HCT116 (cell line): Measurements from ENCODE around the gene CREBL2. TPM values are rescaled to one million over a fixed set of nuclear protein-coding genes. Genes with fewer than 3 reads are reported as not detected.

Source experiments
- ATAC-seq: fragments of 200-7000 bp; cut with Tn5 transposase; 2 replicates; pipeline ENCODE4 v1.9.1; 2020; ENCODE audit warnings: mild to moderate bottlenecking, moderate library complexity
- BruUV-seq: library from RNA; stranded (reverse); fragments of 400-500 nt; replicated peaks from 2 replicates; lab custom pipeline; 2021; lab: Mats Ljungman, UMichigan
- CTCF ChIA-PET: fragments of 300-600 bp; sonication (Branson Sonifier 250); formaldehyde crosslinking; loops from one replicate; lab custom pipeline; 2021; ENCODE audit warnings: antibody characterized with exemption; lab: Charles Lee
- POLR2A ChIA-PET: fragments of 300-600, 350-600 bp; sonication (Branson Sonifier 250); formaldehyde crosslinking; loops from one replicate; lab custom pipeline; 2021; ENCODE audit warnings: antibody characterized with exemption; lab: Charles Lee
- RAD21 ChIA-PET, 2 experiments: fragments of 300-600 bp; sonication (Branson Sonifier 250); formaldehyde crosslinking; loops; one replicate each; lab custom pipeline; 2023; ENCODE audit warnings: low total read pairs in 2 of 2; ENCODE audit not compliant: uncharacterized antibody in 2 of 2, unreplicated experiment in 2 of 2, low non-redundant PET in 1 of 2; lab: Charles Lee
- DNase-seq: peaks from one replicate; pipeline ENCODE4 v3.0.0-alpha.2; 2010; ENCODE audit warnings: low read depth, low spot score
- H2AFZ ChIP-seq: fragments of 200-600 bp; shearing (Covaris generic), sonication (generic); 2 replicates; pipeline ENCODE4 v1.6.1; 2017; ENCODE audit warnings: low read depth, mixed run types, mixed read lengths, antibody characterized with exemption, low read length; ENCODE audit not compliant: poor library complexity, severe bottlenecking
- H3K27ac ChIP-seq: 2 replicates; pipeline ENCODE4 v1.5.1; 2012; ENCODE audit warnings: low read depth, low read length
- H3K27me3 ChIP-seq: fragments of 200-600 bp; sonication (generic); 2 replicates; pipeline ENCODE4 v1.6.1; 2016; ENCODE audit warnings: mixed run types, low read length, mixed read lengths; ENCODE audit not compliant: insufficient read depth
- H3K36me3 ChIP-seq, 2 experiments: fragments of 200-500 bp in 1 of 2; fragments of 200-600 bp in 1 of 2; sonication (Bioruptor generic) in 1 of 2; sonication (generic) in 1 of 2; 2 replicates each; pipeline versions ENCODE4 v1.5.1 to v1.6.1; 2014 to 2016; ENCODE audit warnings: low read length in 2 of 2, inconsistent platforms in 1 of 2, mixed read lengths in 1 of 2, mixed run types in 1 of 2; ENCODE audit not compliant: insufficient read depth in 2 of 2, control insufficient read depth in 1 of 2
- H3K4me1 ChIP-seq, 2 experiments: fragments of 200-600 bp in 1 of 2; sonication (generic) in 1 of 2; 2 replicates each; pipeline versions ENCODE4 v1.5.1 to v1.6.1; 2012 to 2017; ENCODE audit warnings: low read length in 2 of 2, inconsistent platforms in 1 of 2, mild to moderate bottlenecking in 1 of 2, mixed read lengths in 1 of 2, mixed run types in 1 of 2, moderate library complexity in 1 of 2; ENCODE audit not compliant: insufficient read depth in 2 of 2, control insufficient read depth in 1 of 2
- H3K4me2 ChIP-seq: fragments of 200-600 bp; sonication (generic); 2 replicates; pipeline ENCODE4 v1.6.1; 2017; ENCODE audit warnings: mixed run types, low read length, mixed read lengths
- H3K4me3 ChIP-seq, 2 experiments: fragments of 200-600 bp in 1 of 2; sonication (generic) in 1 of 2; replicated peaks in 1 of 2; 2 replicates each; pipeline ENCODE4 v1.5.1; 2011 to 2016; ENCODE audit warnings: low read length in 2 of 2, control low read depth in 1 of 2, low read depth in 1 of 2, mild to moderate bottlenecking in 1 of 2, mixed read lengths in 1 of 2, mixed run types in 1 of 2
- H3K79me2 ChIP-seq: fragments of 200-600 bp; sonication (generic); 2 replicates; pipeline ENCODE4 v1.6.1; 2017; ENCODE audit warnings: mild to moderate bottlenecking, mixed run types, low read length, moderate library complexity, mixed read lengths; ENCODE audit not compliant: insufficient read depth
- H3K9ac ChIP-seq: fragments of 200-600 bp; sonication (generic); 2 replicates; pipeline ENCODE4 v1.6.1; 2016; ENCODE audit warnings: low read length, mixed read lengths
- H3K9me2 ChIP-seq: fragments of 200-600 bp; sonication (generic), shearing (Covaris generic); 2 replicates; pipeline ENCODE4 v1.6.1; 2017; ENCODE audit warnings: mixed run types, mild to moderate bottlenecking, moderate library complexity; ENCODE audit not compliant: insufficient read depth
- H3K9me3 ChIP-seq, 2 experiments: fragments of 200-500 bp in 1 of 2; fragments of 200-600 bp in 1 of 2; sonication (Bioruptor generic) in 1 of 2; sonication (generic) in 1 of 2; 2 replicates each; pipeline ENCODE4 v1.6.1; 2014 to 2017; ENCODE audit warnings: low read length in 2 of 2, mixed read lengths in 2 of 2, inconsistent platforms in 1 of 2, low read depth in 1 of 2, mild to moderate bottlenecking in 1 of 2, mixed run types in 1 of 2, moderate library complexity in 1 of 2; ENCODE audit not compliant: control insufficient read depth in 1 of 2, insufficient read depth in 1 of 2
- H4K20me1 ChIP-seq: fragments of 200-600 bp; sonication (generic), shearing (Covaris generic); 2 replicates; pipeline ENCODE4 v1.6.1; 2017; ENCODE audit warnings: mixed run types, mild to moderate bottlenecking, moderate library complexity; ENCODE audit not compliant: insufficient read depth
- ATF3 ChIP-seq: IDR thresholded peaks from 2 replicates; pipeline ENCODE4 v1.6.1; 2012
- CBX3 ChIP-seq: IDR thresholded peaks from 2 replicates; pipeline ENCODE4 v1.6.1; 2012; ENCODE audit warnings: low read depth
- ELF1 ChIP-seq: IDR thresholded peaks from 2 replicates; pipeline ENCODE4 v1.6.1; 2012; ENCODE audit warnings: low read depth, borderline replicate concordance
- EZH2phosphoT487 ChIP-seq: fragments of 200-600 bp; IDR thresholded peaks from 2 replicates; pipeline ENCODE4 v1.6.1; 2018; ENCODE audit warnings: antibody characterized with exemption, borderline replicate concordance
- FOSL1 ChIP-seq: IDR thresholded peaks from 2 replicates; pipeline ENCODE4 v1.6.1; 2012; ENCODE audit warnings: low read depth
- JUND ChIP-seq: IDR thresholded peaks from 2 replicates; pipeline ENCODE4 v1.6.1; 2012
- POLR2AphosphoS5 ChIP-seq: IDR thresholded peaks from 2 replicates; pipeline ENCODE4 v1.6.1; 2011; ENCODE audit warnings: mild to moderate bottlenecking, low read depth, low read length, moderate library complexity
- RAD21 ChIP-seq: IDR thresholded peaks from 2 replicates; pipeline ENCODE4 v1.6.1; 2012; ENCODE audit warnings: low read depth, mild to moderate bottlenecking
- REST ChIP-seq: IDR thresholded peaks from 2 replicates; pipeline ENCODE4 v1.6.1; 2012; ENCODE audit warnings: low read depth
- SIN3A ChIP-seq: IDR thresholded peaks from 2 replicates; pipeline ENCODE4 v1.6.1; 2012; ENCODE audit warnings: low read depth
- YY1 ChIP-seq: IDR thresholded peaks from 2 replicates; pipeline ENCODE4 v1.6.1; 2011; ENCODE audit warnings: low read length, low read depth, moderate library complexity, mild to moderate bottlenecking; ENCODE audit not compliant: insufficient replicate concordance; ENCODE audit errors: extremely low read depth
- intact Hi-C: fragments of 100-400 bp; cut with micrococcal nuclease; formaldehyde crosslinking; loops from 2 replicates; pipeline ENCODE4 v1.10.0; 2022
- total RNA-seq: library from RNA; stranded (reverse); gene quantifications from one replicate; pipeline ENCODE4 v1.2.1, GENCODE V29; 2021; ENCODE audit not compliant: unreplicated experiment

CREBL2 gene
- total RNA-seq, 1 experiment from 2014 or later, result 11.3 TPM

- no peak overlapping the region for H3K4me2 ChIP-seq
- CTCF ChIA-PET, result interaction anchor here (1.7 kb wide), 1 partner anchor 27 kb away, joined by 4 read pairs; no protein-coding TSS in a partner anchor
- H3K9ac ChIP-seq, result no peak overlapping the region
- no TSS peak for BruUV-seq
- intact Hi-C loops, result no loop called here
- DNase-seq (no peak), ATAC-seq (no peak)
- no peaks in the 10 kb centered on the region for H3K36me3 ChIP-seq
- H3K27me3 ChIP-seq, result no peaks in the 10 kb centered on the region
- H3K9me3 ChIP-seq, result no peaks in the 10 kb centered on the region
- H3K4me3 ChIP-seq, result no peak overlapping the region
- H3K79me2 ChIP-seq, result no peaks in the 10 kb centered on the region
- POLR2A ChIA-PET, result no interaction called here
- TF ChIP-seq ATF3 (no peak), SIN3A (no peak), EZH2phosphoT487 (no peak), CBX3 (no peak), RAD21 (no peak), ELF1 (no peak), FOSL1 (no peak), YY1 (no peak), POLR2AphosphoS5 (no peak), REST (no peak), JUND (no peak)
- no peak overlapping the region for H2AFZ ChIP-seq
- H4K20me1 ChIP-seq, result no peaks in the 10 kb centered on the region
- RAD21 ChIA-PET, result no interaction called here
- no peak overlapping the region for H3K27ac ChIP-seq
- H3K9me2 ChIP-seq, result no peaks in the 10 kb centered on the region
- H3K4me1 ChIP-seq, result no peaks in the 10 kb centered on the region
Measured at GRCh38 chr12:12683136-12683697, 71.5 kb downstream of the CREBL2 start.
